ENCODE results near the gene ISOC1.

ISOC1 gene

DNA sequence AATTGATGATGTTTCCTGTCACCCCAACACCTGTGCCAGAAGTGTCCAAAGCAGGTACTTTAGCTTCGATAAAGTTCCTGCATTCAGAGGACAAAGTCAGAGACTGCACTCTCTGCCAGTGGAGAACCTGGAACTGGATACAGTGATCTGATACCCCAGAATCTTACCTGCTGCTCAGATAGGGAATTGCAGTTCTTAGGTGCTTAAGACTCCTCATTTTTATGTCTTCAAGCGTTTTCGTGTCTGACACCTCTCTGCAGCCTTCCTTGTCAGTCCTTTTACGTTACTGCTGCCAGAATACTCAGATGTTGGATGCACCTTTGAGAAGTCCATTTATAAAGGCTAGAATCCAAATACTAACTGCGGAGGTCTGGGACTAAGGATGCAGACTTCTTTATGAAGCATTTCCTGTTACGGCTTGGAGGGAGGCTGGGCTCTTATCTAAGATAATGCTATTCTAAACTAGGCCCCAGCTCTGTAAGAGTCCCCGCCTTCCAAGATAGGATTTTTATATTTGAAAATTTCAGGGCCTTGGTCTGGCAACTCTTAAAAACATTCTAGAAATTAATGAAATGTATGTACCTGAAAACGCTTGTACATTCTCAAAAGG is 1.9 kb downstream of the ISOC1 start:
- DNase-seq: no peak

DNA sequence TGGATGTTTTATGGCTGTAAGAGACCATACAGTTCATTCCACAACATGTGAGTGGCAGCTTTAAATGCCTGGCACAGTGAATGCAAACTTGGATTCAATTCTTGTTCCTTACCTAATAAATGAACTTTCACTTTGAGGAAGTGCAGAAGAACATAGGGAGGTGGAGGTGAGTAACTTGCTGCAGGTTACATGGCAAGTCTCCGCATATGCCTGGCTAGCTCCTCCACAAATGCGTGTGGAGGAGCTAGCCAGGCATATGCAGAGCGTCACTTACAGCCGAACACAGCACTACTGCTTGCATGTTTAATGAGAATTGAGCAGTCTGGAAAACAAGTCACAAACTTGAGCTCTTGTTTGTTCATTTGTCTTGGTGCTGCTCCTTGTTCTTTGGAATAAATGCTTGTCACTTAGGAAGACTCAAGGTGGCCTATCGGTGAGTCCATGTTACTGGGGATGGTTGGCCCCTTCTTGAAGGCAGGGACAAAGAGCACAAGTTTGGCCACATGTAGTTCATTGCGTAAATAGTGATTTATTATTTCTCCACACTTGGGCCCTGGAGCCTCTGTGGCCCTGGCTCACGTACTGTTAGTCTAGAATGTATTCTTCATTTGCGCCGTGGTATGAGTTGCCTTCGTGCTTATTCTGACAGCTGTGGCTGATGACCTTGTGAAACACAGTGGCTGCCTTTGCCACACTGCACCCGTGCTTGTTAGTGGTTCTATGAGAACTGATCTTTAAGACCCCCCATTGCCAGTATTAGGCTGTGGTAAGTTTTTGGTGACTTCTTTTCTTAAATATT is 3.1 kb downstream of the ISOC1 start:
- DNase-seq: no peak

DNA sequence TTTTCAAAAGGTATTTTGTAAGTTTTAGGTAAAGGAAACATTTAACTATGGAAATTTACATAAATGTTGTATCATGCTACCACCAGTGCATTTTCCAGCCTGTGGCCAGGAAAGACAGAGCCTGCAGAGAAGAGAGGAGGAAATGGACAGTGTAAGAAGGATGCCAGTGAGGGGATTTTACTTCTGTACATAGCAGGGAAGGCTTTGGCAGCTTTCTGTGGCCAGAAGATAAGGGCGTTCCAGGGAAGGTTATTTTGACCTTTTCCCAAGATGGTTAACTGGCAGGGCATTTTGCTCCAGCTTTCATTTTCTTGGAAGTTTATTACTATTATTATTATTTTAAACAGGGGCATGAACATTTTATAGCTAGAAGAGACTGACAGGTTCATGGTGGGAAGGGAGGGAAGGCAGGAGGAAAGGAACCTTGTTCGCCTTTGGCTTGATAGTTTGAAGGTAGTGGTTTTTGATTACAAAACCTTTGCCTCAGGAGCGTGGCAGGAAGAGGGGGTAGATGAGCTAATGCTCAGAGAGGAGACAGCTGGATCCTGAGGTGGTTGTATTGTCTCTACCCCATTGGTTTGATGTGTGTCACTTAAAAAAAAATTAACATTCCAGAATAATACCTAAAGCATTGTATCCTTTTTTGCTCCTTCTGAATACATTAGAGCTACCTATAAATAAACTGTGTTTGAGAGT is 4.1 kb downstream of the ISOC1 start:
- DNase-seq: no peak

DNA sequence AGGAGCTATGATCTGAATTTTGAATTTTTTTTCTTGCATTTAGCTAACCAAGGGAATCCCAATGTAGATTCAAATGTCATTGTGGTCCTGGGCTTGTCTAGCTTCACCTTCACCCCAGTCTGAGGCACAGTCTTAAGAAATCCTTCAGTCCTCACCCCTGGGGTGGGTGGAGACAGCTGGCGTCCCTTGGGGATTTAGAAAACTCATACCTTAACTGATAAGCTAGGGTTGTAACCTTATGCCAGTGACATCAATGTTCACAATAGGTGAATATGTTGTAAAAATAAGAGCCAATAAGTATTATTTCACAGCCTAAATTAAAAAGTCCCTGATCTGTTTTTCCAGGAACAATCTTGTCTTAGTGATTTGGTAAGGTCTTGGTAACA is 4.6 kb downstream of the ISOC1 start:
- DNase-seq: no peak

DNA sequence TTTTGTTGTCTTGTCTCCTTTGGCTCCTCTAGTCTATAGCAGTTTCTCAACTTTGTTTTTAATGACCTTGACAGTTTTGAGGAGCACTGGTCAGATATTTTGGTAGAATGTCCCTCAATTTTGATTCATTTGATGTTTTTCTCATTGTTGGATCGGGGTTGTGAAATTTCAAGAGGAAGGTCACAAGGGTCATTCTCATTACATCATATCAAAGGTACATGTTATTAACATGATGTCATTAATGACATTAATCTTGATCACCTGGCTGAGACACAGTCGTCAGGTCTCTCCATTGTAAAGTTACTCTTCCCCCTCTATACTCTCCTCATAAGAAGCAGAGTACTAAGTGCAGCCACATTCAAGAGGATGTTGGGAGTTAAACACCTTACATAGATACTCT is 7.2 kb downstream of the ISOC1 start:
- no peak for DNase-seq

DNA sequence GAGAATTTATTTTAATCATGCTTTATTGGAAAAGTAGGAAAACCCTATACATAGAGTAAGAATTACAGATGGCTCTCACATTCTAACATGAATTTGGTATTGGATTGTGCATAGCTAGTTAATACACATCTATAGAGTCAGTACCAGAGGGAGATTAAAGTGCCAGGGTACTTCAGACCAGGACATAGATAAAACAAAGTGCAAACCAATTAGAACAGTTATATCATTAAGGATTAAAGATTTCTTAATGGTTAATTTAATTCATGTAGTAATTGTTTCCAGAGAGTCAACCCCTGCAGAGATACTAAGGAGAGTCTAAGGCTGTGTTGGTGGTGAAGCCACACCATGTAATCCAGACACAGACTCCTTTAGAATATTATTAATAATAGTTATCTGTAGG is 8.8 kb downstream of the ISOC1 start:
- DNase-seq: no peak

DNA sequence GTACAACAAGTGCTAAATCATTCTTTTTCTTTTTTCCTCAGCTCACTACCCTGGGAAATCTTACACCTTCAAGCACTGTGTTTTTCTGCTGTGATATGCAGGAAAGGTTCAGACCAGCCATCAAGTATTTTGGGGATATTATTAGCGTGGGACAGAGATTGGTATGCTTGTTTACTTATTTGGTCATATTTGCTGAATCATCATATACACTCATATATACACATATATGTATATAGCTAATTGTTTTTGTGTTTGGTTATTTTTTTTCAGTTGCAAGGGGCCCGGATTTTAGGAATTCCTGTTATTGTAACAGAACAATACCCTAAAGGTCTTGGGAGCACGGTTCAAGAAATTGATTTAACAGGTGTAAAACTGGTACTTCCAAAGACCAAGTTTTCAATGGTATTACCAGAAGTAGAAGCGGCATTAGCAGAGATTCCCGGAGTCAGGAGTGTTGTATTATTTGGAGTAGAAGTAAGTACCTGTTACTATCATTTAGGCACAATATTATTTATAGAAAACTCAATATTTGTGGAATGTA is 10.4 kb downstream of the ISOC1 start:
- DNase-seq: no peak

DNA sequence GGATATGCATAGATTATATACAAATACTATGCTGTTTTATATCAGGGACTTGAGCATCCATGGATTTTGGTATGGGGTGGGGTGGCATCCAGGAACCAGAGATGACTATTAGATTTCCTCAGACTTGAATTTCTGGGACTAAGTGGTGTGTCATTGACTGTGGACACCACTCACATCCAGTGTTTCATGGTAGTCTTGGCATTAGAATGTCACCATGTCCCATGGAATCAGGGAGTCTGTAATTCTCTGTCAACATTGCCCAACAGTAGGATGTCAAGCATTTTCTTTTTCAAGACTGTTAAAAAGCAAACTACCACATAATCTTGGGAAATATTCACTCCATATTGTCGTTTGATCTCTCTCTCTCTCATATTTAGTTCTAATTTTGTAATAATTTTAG is 13.1 kb downstream of the ISOC1 start:
- DNase-seq: no peak

DNA sequence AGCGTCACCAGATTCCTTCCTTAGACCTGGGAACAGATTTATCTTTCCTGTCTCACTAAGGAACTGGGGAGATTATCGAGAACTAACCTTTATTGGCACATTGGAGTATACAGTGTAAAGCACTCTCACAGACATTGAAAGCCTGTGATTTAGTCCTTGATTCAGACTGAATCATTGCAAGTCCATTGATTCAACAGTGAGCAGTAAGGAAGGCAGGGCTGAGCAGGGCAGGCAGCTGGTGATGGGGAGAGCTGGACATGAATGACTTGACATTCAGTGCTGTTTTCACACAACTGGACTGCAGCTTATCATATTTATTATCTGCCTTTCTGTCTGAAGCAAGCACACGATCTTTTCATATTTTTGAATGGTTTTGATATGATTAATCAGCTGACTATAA is 16.2 kb downstream of the ISOC1 start:
- DNase-seq: no peak

DNA sequence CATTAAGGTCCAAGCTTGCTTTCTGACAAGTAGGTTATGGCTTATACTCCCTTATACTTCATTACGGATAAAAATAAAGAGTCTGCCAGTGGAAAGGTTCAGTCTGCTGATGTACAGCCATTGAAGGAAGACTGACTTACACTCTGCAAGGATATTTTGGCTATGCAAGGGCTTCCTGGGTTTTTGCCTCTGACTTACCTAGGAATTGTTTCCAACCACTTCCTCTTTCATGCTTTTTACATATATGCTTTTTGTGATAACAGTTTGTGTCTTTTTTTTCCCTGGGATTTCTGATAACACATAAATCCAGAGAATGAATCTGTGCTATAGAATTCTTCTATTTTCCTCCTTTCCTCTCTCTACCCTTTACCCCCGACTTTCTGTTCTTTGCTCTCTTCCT is 16.8 kb downstream of the ISOC1 start:
- DNase-seq: no peak

DNA sequence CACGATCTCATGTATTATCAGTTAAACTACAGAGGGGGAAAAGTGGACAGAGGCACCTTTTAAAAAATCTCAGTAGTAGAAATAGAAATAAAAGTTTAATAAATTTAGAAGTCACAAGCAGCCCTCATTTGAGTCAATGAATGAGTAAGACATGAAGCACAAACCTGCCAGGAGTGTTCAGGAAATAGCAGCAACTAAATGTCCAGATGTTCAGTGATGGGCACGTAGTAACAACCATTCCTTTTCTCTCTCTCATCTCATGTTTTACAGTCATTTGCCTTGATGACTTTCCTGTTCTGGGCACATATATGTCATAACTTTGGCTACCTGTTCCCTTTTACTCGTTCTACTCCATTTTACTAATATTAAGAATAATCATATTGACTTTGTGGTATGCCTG is 17.7 kb downstream of the ISOC1 start:
- no peak for DNase-seq

DNA sequence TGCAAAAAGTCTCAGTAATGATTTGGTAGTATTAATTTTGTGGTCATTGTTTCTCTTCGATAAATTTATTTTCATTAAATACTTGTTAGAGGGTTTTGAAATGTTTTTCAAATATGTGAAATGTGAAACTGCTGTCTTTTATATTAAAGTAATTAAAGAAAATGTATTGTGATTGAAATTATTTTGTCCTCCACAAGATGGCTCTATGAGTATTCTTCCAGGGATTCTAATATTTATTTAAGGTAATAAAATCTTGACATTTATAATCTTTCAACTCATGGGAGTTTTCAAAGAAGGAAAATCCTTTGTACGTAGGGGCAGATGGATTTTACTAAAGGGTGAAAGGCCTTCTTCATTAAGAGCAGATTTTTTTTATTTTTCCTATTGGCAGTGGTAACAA is 19.3 kb downstream of the ISOC1 start:
- no peak for DNase-seq

DNA sequence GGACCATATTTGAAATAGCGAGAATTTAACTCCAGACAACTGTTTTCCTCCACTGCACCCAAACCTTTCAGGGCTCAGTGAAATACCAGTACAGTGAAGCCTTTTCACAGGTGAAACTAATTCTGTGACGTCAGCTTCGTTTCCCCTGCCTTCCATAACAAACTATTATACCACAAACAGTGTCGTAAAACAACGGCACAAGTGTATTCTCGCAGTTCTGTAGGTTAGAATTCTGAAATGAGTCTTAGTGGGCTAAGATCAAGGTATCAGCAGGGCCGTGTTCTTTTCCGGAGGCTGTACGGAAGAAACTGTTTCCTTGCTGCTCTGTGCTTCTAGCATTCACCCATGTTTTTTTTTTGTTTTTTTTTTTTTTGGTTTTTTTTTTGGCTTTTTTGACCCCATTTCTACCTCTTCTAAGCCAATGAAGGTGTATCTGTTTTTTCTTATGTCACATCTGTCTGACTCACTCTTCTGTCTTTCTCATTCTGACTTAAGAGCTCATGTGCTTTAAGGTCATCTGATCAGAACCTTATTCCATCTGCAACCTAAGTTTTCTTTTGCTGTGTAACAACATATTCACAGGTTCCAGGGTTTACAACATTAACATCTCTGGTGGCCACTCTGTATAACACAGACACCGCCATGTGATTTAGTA is 20.1 kb downstream of the ISOC1 start:
- DNase-seq: no peak

DNA sequence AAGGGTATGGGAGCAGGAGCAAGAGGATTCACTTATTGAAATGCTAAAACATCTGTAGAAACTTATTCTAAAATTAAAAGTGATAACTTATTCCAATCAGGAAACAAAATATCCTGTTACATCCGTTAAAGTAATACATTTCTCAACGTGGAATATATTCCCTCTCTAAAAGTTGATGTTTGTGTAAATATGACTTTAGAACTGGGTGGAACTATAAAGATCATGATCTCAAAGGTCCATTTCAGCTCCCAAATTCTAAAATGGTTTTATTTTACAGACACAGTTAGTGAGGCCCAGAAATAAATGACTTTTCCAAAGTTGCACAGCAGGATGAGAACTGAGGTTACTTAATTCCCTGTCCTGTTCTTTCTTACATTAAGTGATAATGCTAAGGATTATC is 21.1 kb downstream of the ISOC1 start:
- DNase-seq: no peak

DNA sequence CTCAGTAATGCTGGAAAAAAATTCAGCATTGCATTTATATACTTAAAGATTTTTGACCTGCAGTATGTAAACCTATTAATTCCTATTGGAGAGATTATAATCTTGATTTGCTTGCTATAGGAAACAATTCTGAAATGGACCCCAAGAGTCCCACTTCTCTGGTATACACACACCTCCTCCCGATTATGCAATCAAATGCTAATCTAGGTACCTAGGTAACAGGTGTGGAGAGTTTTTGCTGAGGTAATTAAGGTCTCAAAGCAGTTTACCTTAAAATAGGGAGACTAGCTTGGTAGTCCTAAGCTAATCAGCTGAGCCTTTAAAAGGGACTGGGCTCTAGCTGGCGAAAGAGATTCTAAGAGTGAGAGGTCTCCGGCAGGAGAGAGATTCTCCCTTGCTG is 22.2 kb downstream of the ISOC1 start:
- no peak for DNase-seq

DNA sequence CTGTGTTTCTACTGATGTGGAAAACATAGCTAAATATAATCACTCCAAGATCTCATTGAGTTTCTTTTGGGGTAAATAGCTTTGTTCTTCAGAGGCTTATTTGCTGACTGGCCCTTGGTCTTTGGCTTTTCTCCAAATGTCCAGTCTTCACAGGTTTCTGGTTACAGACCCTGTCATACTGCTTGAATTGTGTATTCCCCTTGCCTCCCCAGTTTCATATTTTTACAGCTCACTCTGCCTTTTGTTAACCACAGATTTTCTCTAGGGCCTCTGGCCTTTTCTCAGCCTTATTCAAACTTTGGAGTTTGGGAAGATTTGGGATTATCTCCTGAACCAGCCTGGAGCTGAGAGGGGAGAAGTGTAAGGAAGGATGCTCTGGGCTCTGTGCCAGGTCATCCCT is 23.9 kb downstream of the ISOC1 start:
- DNase-seq: no peak

DNA sequence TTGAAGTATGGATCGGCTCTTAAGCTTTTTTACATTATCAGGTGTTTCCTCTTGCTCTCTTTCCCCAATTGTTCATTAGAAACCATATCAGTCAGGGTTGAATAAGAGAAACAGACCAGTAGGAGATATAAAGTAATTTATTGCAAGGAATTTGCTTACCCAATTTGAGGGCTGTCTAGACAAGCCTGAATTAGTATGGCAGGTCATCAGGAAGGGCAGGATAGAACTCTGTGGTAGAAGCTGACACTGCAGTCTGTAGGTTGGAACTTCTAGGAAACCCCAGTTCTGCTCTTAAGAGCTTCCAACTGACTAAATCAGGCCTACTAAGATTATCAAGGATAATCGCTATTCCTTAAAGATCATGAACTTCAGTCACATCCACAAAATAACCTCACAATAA is 24.3 kb downstream of the ISOC1 start:
- DNase-seq: no peak

DNA sequence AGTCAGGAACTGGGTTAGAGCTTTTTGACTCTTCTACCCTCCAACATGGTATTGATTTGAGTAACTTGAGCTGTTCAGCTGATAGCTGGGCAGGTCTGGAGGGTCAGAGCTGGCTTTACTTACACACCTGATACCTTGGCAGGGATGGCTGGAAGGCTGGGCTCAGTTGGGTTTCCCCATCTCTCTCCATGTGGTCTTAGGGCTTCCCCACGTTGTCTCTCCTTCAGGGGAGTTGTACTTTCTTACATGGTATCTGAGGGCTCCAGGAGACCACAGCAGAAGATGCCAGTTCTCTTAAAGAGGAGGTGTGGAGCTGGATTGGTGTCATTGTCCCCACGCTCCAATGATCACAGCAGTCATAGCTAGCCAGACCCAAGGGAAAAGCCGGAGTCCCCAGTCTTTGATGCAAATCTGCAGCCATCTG is 25.6 kb downstream of the ISOC1 start:
- no peak for DNase-seq

DNA sequence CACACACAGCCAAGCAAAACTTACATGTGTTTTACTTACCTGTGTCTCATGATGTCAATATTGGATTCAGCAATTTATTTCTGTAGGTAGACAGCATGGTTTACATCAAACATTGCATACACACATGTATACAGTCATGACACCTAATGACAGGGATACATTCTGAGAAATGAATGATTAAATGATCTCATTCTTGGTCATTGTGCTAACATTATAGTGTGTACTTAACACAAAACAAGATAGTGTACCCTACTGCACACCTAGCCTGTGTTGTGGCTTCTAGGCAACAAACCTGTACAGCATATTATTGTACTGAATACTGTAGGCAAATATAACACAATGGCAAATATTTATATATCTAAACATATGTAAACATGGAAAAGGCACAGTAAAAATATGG is 28.0 kb downstream of the ISOC1 start:
- no peak for DNase-seq

DNA sequence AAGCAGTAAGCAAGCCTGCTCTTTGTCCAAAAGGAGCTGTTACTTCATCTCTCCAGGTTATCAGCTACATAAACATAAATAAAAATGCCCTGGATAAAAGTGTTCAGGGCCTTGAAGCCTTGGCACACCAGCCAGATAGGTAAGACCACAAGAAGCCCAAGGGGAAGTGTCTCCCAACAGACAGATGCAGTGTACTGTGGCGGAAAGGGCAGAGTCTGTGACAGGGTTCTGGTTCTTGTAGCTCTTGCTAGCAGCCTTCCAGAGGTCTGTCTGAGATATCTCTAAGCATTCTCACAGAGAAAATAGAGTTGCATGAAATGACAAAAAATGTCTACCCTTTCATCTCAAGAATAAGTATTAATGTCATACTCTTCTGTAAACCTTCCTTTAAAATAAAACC is 30.1 kb downstream of the ISOC1 start:
- no peak for DNase-seq

DNA sequence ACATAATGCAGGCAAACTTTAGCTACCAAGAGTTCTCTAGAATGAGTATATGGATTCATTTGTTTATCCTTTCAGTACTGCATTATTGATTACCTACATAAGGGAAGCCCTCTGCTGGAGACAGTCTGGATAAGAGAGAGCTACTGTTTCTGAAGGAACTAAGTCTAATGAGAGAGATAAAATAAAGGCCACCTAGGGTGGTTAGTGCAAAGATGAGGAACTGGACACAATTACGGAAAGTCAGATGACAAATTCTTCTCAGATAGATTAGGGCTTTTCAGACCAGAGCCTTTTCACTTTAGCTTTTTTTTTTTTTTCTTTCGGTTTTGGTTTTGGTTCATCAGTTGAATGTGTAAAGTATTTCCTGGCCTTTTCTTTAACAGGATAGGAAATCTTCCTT is 31.3 kb downstream of the ISOC1 start:
- DNase-seq: no peak

DNA sequence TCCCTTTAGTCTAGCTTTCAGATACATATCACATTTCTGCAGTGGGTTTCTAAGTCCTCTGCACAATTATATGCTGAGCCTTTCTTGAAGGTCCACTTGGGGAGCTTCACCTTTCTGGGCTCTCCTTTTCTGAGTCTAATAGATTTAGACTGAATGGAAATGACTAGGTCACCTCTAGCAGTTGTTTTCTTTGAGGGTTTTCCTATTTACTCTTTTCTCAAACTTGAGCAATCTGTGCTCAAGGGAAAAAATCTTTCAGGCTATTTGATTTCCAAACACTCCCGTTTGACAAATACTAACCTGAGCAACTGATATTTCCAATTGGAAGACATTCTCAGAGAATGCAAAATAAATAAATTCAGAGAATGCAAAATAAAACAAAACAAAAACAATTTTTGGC is 39.0 kb downstream of the ISOC1 start:
- no peak for DNase-seq

DNA sequence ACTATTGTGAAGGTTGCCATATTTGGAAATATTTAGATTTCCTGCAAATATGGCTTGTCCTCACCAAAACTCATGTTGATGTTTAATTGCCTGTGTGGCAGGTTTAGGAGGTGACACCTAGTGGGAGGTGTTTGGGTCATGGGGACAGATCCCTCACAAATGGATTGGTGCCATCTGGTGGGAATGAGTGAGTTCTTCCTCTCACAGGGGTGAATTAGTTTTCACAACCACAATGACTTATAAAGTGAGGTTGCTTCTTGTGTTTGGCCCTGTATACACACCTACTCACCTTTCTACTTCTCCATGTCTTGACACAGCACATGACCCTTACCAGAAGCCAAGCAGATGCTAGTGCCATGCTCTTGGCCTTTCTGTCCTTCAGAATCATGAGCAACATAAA is 41.1 kb downstream of the ISOC1 start:
- DNase-seq: no peak

DNA sequence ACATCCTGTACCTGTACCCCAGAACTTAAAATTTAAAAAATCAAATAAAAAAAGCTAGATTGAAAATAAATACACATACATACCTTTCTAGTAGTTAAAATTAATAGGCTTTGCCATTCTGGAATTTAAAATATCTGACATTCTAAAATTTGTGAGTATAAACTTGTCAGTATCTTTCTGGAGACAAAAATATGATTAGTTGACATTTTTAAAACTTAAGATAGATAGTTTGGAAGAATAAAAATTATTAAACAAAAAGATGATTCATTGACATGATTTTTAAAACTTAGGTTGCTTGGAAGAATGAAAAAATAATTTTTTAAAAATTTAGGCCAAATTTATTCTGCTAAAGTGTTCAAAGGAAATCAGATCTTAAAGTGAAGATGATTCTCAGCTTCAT is 43.1 kb downstream of the ISOC1 start:
- no peak for DNase-seq

Measured in NCI-H510A (cell line).